GM10248 (cell line): ENCODE results near the gene SDK1.
"Not testable (repeated sequence)": the region's sequence is repeated elsewhere in the genome, so short reads cannot be mapped to it uniquely, and the experiment has no call there.

ENCODE experiments used
- CTCF ChIA-PET: fragments of 300-600 bp; sonication (Branson Sonifier 250); formaldehyde crosslinking; extraction: SDS; loops from one replicate; lab custom pipeline; 2021; ENCODE audit warnings: antibody characterized with exemption; lab: Yijun Ruan, JAX
- POLR2A ChIA-PET: fragments of 350-650 bp; sonication (Branson Sonifier 250); formaldehyde crosslinking; extraction: SDS; loops from one replicate; lab custom pipeline; 2020; ENCODE audit warnings: antibody characterized with exemption; lab: Yijun Ruan, JAX
- DNase-seq: peaks from one replicate; pipeline ENCODE4 v3.0.0; 2012; ENCODE audit errors: extremely low spot score
- CTCF ChIP-seq: IDR thresholded peaks from 2 replicates; pipeline ENCODE4 v1.5.1; 2012; ENCODE audit warnings: mild to moderate bottlenecking, low read depth; ENCODE audit errors: extremely low read depth, missing control alignments, control extremely low read depth

Gene SDK1

GRCh38 chr7:3573151-3573550 is 272.1 kb downstream of the SDK1 start:
- CTCF ChIA-PET: no interaction called here
- no peak for DNase-seq
- TF ChIP-seq CTCF: no peak
- POLR2A ChIA-PET: no interaction called here

DNA sequence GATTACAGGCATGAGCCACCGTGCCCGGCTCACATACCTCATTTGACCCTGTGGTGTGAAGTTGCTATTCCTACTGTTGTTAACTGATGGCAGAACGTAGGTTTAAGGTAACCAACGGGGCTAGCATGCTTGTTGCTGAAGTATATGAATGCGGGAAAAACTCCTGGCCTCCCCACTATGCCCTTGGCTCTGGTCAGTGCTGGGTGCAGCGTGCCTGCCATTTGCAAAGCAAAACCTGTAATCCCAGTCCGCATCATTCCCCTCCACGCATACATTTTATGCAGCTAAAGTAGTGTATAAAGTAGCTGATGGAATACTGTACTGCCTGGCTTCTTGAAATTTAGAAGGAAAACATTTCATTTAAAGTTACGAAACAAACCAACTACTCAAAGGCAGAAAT is 273.3 kb downstream of the SDK1 start:
- ChIA-PET CTCF (no interaction called here), POLR2A (no interaction called here)
- no peak for DNase-seq
- TF ChIP-seq CTCF: no peak

DNA sequence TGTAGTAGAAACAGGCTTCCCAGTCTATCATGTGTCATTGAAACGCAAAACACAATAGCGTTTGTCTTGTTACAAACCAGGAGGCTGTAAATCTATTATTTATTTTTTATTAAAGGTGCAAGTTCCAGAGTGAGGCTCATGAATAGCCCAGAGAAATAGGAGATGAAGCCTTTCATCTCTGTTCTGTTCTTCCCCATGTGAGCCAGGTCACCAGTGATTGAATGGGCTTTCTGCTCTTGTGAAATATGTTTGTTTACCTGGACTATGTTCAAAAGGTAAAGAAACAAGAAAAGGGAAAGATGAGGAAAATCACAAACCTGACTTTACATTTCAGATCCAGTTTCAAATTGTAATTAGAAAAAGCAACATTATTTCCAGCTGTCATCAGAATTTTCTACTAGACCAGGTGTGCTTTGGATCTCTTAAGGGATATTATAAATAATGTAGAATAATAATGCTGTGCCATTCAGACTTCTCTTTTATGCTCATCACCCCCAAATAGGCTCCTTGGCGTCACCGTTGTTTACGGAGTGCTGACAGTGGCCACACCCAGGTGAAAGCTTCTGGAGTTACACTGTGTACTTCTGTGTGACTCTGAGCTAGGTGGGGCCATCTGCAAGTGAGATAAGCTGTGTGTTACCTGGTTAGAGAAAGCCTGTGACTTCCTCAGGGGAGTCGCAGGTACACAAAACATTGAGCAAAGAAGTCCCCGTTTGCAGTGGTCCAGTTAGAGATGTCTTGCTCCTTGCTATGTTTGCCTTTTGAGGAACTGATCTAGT is 274.9 kb downstream of the SDK1 start:
- no peak for TF ChIP-seq CTCF
- no peak for DNase-seq
- POLR2A ChIA-PET: no interaction called here
- CTCF ChIA-PET: no interaction called here

- no peak for DNase-seq
- ChIA-PET POLR2A (no interaction called here), CTCF (no interaction called here)
- TF ChIP-seq CTCF: no peak
Observed at GRCh38 chr7:3578399-3578798, 277.3 kb downstream of the SDK1 start.

DNA sequence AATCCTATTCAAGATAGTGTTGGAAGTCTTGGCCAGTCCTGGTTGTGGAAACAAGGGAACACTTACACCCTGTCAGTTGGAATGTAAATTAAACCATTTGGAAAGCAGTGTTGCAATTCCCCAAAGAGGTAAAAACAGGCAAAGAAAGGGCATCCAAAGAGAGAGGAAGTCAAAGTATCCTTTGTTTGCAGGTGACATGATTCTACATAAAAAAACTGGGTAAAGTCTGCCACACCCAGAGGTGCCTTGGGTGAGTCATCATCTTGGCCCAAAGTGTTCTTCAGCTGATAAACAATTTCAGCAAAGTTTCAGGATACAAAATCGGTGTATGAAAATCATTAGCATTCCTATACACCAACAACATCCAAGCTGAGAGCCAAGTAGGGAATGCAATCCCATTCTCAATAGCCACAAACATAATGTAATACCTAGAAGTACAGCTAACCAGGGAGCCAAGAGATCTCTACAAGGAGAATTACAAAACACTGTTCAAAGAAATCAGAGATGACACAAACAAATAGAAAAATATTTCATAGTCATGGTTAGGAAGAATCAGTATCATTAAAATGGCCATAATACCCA is 278.7 kb downstream of the SDK1 start:
- ChIA-PET CTCF (interaction anchor here (0.8 kb wide), 1 partner anchor 9 kb away, joined by 3 read pairs; no protein-coding TSS in a partner anchor), POLR2A (no interaction called here)
- TF ChIP-seq CTCF: no peak

DNA sequence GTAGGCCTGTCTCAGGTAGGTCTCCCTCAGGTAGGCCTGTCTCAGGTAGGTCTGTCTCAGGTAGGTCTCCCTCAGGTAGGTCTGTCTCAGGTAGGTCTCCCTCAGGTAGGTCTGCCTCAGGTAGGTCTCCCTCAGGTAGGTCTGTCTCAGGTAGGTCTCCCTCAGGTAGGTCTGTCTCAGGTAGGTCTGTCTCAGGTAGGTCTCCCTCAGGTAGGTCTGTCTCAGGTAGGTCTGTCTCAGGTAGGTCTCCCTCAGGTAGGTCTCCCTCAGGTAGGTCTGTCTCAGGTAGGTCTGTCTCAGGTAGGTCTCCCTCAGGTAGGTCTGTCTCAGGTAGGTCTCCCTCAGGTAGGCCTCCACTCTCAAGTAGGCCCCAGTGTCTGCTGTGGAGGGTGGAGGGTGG is 281.1 kb downstream of the SDK1 start:
- CTCF ChIA-PET, DNase-seq: not testable (repeated sequence)
- POLR2A ChIA-PET: interaction anchor here (0.6 kb wide), 1 partner anchor 11 kb away, joined by 4 read pairs; no protein-coding TSS in a partner anchor

More for the DNA sequence above, 278.7 kb downstream of the SDK1 start:
- no peak for DNase-seq

GRCh38 chr7:3585826-3586225 is 284.8 kb downstream of the SDK1 start:
- DNase-seq: no peak
- POLR2A ChIA-PET: no interaction called here
- no peak for TF ChIP-seq CTCF
- CTCF ChIA-PET: no interaction called here
